Fibroblast of peridontal ligament (primary cell): ENCODE data around the gene ZC3H7B.

Source experiments
- DNase-seq: peaks from one replicate; pipeline ENCODE4 v3.0.0-alpha.2; 2010; ENCODE audit errors: extremely low read depth

Gene ZC3H7B

DNA sequence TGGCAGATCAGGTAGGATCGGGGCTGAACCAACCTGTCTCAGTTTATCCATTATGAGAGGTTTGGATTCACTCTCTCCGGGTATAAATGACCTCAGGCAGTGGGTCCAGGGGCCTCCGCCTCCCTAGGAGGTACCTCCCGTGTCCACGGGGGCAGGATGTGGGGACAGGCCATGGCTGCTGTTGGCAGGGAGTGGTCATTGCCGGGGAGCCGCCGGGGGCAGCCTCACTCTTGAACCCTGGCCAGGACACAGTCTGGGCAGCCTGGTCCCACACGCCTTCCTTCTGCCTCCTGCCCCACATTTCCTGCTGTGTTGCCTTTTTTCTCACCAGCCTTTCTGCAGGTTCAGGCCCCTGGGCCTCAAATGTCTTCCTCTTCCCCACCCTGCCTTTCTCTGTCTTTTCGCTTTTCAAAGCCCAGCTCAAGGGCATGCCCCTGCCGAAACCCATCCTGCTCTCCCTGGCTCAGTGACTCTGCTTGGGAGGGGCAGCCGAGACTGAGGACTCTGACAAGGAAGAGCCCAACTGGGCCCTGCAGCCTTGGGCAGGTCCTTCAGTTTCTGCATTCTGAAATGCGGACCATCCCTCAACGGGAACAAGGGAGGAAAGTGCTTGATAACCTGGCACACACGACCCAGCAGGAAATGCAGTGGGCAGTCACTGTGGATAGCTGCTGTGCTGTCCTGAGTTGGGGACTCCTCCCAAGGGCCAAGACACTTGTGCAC is 31.1 kb downstream of the ZC3H7B start:
- DNase-seq, result no peak

DNA sequence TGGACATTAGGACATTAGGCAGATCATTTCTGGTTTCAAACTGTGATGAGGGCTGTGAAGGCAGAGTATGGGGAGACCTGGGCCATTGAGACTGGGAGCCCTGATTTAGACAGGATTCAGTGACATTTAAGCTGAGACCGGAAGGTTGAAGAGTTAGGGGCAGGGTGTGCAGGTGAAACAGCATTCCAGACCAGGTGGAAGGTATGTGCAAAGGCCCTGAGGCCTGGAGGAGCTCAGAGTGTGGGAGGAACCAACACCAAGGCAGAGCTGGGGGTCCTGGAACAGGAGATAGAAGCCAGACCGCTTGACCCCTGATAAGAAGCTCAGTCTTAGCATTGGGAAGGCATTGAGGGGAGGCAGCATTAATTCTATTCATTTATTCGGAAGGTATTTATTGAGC is 32.5 kb downstream of the ZC3H7B start:
- no peak for DNase-seq

DNA sequence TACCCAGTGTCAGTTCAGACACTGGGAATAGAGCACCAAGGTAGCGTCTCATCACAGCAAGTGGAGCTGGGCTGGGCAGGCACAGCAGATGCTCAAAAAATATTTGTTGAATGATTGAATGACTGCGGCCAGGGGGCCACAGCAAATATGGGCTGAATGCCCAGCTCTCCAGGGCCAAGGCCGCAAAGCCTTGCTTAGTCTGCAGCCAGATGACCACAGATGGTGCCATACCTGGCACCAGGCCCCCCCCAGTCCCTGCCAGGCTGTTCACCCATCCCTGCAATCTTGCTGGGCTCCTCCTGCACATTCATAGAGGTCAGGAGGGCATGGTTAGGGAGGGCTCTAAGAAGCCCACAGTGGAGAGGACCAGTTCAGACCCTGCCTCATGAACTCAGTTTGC is 32.9 kb downstream of the ZC3H7B start:
- DNase-seq, result no peak

DNA sequence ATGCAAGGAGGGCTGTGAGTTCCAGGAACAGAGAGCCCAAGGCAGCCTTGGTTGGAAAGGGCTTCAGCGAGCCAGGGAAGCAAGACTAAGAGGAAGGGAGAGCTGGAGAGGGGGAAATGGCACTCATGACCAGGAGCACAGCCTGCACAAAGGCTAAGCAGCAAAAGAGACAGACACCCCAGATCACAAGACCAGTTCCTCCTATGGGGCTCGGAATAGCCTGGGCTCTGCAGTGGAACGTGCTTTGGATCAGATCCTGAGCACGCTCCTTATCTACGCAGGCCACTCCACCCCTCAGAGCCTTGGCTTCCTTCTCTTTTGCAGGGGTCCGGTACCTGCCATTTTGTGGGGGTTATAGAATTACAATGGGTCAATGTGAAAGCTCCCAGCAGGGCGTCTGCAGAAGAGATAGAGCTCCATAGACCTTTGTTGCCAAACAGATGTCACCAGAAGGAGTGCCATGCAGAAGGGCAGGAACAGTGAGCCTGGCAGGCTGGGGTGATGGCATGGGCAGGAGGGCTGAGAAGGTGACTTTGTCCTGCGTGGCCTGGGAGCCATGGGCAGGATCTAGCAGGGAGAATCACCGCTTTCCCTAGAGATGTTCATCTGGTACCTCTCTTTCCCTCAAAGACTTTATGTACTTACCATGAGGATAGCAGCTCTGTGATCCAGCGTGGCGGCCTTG is 33.8 kb downstream of the ZC3H7B start:
- DNase-seq, result no peak

DNA sequence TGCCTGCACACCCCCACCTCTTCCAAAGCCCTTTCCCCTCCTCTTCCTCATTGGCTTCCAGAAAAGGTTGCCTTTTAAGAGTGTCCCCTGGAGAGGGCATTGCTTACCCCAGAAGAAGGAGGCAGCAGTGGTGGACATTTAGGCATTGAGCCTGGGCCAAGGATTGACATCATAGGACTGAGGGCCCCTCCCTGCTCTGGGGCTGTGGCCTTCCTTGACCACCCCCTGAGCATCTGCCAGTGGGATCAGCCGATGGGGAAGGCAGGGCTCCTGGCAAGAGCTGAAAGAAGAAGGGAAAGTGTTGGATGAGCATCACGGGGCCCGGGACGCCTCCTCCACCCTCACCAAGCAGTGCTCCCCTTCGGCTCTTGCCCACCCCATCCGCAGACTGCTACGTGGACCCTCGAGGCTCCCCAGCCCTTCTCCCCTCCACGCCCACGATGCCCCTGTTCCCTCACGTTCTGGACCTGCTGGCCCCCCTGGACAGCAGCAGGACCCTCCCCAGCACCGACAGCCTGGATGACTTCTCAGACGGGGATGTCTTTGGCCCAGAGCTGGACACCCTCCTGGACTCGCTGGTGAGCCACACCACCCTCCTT is 37.4 kb downstream of the ZC3H7B start:
- DNase-seq, result peak; percentile 5

DNA sequence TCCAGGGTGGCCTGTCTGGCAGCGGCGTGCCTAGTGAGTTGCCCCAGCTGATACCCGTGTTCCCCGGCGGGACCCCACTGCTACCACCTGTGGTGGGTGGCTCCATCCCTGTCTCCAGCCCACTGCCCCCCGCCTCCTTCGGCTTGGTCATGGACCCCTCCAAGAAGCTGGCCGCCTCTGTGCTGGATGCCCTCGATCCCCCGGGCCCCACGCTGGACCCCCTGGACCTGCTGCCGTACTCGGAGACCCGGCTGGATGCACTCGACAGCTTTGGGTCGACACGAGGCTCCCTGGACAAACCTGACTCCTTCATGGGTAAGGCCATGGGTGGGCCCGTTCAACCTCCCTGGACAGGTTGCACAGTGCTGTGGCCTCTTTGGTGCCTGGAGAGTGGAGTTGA is 38.5 kb downstream of the ZC3H7B start:
- no peak for DNase-seq

DNA sequence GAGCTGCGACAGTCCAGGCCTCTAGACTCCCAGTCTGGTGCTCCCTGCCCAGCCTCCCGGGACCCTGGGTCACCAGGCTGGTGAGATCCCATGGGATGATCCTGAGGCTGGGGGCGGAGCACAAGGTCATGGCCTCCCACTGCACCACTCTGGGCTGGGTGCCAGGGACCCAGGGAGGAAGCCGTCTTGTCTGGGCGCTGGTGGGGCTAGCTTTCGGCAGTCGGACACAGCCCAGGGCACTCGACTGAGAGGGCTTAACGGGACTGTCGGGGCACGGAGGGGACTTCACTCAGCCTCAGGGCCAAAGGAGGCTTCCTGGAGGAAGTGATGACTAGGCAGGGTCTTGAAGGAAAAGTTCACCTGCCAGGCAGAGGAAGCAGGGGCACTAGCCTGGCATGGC is 39.0 kb downstream of the ZC3H7B start:
- no peak for DNase-seq

DNA sequence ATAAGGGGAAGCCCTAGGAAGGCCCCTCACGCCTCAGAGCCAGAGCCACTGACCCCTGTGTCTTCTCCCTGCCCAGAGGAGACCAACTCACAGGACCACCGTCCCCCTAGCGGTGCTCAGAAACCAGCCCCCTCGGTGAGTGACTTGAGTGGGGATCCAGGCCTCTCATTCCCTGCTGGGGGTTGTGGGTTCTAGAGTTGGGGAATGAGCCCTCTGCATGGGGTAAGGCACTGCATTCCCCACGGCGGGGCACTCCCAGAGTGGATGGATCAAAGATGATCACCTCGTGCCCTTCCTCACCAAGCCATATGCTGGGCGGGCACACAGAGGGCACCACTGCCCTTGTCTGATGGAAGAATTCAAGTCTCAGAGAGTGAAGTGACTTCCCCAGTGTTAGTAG is 39.7 kb downstream of the ZC3H7B start:
- no peak for DNase-seq

DNA sequence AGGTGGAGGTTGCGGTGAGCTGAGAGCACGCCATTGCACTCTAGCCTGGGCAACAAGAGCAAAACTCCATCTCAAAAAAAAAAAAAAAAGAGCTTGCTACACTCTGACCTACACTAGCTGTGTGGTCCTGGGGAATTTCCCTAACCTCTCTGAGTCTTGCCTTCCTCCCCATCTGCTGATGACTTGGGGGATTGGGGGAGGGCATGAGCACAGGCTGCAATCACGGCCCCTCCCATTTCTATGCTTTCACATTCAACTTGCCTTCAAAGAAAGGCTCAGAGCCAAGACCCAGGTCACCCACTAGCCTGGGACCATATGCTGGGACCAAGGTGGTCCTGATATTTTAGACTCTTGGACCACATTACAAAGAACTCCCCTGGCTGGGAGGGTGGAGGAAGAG is 40.7 kb downstream of the ZC3H7B start:
- no peak for DNase-seq

DNA sequence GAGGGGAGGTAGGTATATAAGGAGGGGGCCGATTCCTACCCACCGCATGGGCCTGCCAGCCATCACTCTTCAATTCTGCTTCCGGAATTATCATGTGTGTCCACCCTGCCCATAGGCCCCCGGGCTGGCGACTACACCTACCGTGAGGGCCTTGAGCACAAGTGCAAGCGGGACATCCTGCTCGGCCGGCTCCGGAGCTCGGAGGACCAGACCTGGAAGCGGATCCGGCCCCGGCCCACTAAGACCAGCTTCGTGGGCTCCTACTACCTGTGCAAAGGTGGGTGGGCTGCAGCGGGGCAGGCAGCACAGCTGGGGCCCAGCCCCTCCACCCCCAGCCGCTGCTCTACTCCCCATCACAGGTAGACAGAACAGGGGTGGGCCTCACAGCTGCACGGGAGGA is 42.0 kb downstream of the ZC3H7B start:
- no peak for DNase-seq

DNA sequence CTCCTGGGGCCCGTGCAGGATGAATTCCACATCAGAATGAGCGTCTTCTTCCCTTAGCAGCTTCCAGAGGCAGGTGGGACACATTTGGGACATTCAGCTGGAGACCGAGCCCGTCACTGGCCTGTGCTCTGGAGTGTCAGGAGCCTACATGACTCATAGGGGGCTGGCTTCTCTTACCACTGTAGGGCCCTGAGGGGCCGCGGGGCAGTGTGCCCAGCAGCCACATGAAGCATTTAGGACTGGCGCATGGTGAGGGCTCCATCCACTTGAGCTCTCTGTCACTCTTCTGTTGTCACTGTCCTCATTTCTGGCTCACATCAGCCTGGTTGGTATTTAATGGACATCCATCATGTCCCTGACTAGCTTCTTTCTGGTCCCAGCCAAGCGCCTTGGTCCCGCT is 42.4 kb downstream of the ZC3H7B start:
- DNase-seq, result no peak

DNA sequence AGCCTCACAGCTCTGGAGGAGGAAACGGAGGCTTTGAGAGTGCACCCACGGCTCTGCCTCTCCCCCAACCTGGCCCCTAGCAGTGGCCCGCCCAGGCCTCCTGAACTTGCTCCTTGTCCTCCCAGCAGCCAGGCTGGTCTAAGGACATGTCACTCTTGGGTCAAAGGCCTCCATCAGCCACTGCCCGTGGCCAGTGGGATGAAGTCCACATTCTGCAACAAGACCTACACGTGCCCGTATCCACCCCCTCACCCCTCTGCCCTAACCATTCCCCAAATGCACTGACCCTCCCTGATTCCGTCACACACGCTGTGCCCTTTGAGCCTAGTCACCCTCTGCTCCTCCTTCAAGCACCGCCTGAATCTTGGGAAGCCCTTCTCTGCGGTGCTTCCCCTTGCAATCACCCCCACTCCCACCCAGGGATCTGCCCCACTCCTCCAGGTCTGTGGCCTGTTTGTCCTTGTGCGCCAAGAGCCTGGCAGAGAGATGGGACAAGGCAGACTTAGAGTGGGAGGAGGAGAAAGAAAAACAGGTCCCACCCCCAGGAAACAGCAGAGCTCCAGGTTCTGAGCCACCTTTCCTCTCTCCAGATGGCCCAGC is 43.0 kb downstream of the ZC3H7B start:
- no peak for DNase-seq

DNA sequence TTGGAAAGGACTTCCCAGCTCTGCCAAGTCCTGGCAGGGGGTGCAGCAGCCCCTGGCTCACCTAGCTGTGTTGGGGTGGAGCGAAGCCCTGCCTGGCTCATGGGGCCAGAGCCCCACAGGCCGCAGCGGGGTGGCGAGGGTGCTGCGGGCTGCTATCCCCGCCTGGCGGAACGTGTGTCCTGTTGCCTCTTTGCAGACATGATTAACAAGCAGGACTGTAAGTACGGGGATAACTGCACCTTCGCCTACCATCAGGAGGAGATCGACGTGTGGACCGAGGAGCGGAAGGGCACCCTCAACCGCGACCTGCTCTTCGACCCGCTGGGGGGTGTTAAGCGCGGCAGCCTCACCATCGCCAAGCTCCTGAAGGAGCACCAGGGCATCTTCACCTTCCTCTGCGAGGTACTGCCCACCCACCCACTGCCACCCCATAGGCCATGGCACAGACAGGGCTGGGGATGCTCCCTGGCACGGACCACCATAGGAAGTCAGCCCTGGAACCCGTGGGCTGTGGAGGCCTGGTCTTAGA is 44.5 kb downstream of the ZC3H7B start:
- DNase-seq, result no peak

DNA sequence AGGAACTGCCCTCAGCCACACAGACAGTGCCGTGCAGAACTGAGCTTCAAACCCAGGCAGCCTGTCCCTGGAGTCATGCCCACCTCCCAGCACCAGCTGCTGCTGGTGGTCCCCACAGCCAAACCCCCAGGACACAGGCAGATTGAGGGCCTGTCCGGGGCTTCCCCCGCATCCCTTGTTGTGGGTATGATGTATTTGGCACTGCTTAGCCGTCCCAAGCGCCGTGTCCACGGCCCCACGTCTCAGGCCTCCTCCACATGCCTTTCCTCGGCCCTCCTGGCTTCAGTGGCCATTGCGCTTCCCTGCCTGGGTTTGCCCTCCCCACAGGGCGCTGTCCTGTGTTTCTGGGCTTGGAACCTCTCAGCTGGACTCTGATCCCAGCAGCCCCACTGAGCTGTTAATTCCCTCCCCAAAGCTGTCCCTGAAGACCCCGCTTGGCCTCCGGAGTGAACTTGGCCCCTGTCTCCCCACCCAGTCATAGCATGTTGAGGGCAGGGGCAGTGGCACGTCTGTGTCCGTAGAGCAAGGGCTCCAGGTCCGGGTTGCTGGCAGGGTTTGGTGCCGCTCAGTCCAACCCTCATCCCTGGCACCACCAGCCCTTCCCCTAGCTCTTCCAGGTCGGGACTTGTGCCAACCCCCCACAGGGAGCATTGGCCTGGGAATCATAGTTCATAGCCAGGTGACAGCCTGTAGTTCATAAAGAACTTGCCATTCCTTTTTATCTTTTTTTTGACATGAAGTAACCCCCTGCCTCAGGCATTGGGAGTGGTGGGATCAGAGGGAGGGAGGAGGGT is 45.9 kb downstream of the ZC3H7B start:
- DNase-seq, result no peak

DNA sequence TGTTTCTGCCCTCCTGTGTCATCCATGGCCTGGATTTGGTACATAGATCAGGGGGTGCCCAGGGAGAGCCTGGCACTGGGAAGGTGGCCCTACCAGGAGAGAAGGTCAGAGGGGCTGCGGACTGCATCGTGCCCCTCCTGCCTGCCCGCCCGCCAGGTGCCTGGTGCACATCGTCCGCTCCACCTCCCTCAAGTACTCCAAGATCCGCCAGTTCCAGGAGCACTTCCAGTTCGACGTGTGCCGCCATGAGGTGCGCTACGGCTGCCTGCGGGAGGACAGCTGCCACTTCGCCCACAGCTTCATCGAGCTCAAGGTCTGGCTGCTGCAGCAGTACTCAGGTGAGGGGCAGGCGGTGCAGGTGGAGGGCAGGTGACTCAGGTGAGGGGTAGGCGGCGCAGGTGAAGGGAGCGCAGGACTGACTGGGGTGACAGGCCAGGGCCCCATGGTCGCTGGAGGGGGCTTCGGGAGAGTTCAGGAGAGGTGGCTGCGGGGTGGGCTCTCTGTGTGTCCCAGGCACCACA is 47.7 kb downstream of the ZC3H7B start:
- DNase-seq, result no peak

DNA sequence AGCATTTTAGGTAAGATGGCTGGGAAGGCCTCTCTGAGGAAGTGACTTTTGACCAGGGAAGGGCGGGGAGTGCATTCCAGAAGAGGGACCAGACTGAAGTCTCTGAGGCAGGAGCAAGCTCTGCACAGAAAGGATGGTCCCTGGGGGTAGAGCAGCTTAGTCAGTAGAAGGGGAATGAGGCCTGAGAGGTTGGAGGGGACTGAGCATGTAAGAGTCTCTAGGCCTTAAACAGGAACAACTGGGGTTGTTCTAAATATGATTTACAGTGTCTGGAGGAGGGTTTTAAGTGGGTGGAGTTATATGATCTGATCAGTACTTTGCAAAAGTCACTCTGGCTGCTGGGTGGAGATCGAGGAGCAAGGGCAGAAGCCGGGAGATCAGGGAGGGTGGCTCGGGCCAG is 48.8 kb downstream of the ZC3H7B start:
- DNase-seq, result peak; percentile 19

DNA sequence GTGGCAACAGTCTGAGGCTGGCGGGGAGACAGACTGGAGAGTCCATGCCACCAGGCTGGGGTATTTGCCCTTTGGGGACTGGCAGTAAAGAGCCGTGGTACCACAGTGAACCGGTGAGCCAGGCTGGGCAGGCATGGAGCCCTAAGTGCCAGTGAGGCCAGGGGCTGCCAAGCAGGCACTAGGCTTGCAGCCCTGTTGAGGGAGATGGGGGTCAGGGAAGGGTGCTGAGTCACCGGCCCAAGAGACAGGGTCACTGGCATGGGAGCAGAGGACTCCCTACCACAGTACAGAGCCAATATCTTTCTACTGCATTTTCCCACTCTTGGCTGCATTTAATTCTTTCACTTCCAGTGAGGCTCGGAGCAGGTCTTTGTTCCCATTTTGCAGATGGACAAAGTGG is 49.7 kb downstream of the ZC3H7B start:
- DNase-seq, result no peak

DNA sequence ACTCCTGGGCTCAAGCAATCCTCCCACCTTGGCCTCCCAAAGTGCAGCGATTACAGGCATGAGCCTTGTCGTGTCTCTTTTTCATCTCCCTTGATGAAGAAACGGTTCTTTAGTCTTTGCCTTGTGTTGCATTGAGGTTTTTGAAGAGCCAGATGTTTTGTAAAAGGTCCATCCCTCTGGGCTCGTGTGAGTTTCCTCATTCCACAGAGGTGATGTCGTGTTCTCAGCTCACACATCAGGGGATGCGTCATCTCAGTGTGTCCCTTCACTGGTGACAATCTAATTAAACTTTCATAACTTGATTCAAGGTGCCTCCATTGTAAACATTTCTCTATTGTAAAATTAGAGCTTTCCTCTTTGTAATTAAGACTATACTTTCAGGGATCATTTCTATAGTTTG is 50.7 kb downstream of the ZC3H7B start:
- DNase-seq, result peak; percentile 44

DNA sequence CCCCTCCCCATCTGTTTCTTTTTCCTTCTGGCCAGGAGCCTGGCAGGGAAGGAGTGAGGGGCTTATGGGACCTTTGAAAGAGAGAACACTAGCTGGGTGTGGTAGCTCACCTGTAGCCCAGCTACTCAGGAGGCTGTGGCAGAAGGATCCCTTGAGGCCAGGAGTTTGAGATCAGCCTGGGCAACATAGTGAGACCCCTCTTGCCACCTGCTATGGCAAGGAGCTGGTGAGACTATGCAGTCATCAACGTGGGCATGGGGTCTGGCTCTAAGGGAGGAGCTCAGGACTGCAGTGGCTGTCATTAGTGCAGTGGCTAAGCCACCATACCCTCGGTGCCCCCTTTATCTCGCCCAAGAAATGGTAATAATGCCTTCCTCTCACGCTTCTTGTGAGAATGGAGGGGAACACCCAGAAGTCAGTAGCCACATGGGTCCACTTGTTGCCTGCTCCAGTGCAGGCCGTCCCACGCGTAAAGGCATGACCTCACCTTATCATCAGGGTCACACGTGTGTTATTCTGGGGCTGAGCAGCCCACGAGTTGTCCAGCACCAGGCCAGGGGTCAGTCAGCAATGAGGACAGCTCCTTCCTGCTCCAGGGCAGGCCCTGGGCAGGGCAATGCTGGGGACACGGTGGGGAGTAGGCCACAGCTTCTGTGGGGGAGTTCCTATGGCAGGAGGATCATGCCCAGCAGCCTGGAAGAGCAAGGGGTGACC is 52.7 kb downstream of the ZC3H7B start:
- DNase-seq, result no peak

DNA sequence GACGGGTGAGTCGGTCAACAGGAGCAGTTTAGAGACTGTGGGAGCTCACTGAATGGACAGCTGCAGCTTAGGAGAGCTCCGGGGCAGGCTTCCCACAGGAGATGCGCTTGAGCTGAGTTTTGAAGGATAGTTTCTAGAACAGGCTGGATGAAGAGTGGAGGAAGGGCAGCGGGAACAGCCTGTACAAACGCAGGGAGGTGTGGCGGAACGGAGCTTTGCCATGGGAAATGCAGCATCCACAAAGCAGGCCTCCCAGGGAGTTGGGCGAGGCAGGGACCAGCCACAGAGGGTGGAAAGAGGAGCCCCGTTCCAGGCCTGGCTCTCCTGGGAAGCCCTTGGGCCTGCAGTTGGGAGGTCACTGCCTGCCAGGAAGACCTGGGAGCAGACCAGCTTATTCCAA is 53.7 kb downstream of the ZC3H7B start:
- no peak for DNase-seq

DNA sequence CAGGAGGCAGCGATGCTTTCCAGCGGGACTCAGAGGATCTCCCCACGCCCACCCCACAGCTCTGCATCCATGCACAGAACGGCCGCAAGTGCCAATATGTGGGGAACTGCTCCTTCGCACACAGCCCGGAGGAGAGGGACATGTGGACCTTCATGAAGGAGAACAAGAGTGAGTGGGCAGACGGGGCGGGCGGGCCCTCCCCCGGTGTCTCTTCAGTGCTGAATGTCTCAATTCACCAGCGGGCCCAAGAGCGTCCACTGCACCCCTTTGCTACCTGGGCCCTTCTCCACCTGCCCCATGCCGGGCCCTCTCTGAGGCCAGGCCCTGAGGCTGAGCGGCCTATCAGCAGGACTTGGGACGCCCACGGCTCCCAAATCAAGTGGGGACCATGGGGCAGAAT is 54.6 kb downstream of the ZC3H7B start:
- no peak for DNase-seq
